PC-9 (cell line): ENCODE results near the gene C6orf141. TPM values are rescaled to one million over a fixed set of nuclear protein-coding genes. Genes with fewer than 3 reads are reported as not detected.
A peak's percentile ranks its signal among the peaks of the same experiment; 100 is the strongest.

Experiments used
- BruUV-seq: library from RNA; stranded (reverse); fragments of 400-500 nt; replicated peaks from 2 replicates; lab custom pipeline; 2021; lab: Mats Ljungman, UMichigan
- CTCF ChIA-PET: fragments of 300-600 bp; sonication (Branson Sonifier 250); formaldehyde crosslinking; loops from one replicate; lab custom pipeline; 2022; ENCODE audit warnings: antibody characterized with exemption; lab: Charles Lee
- POLR2A ChIA-PET: fragments of 300-600 bp; sonication (Branson Sonifier 250); formaldehyde crosslinking; loops from one replicate; lab custom pipeline; 2022; ENCODE audit warnings: antibody characterized with exemption; ENCODE audit not compliant: unreplicated experiment; lab: Charles Lee
- DNase-seq, 2 experiments: peaks; one replicate each; pipeline versions ENCODE4 v3.0.0 to v3.0.0-alpha.2; 2015 to 2022; ENCODE audit warnings: mixed read lengths in 1 of 2
- H2AFZ ChIP-seq: fragments of 200-600 bp; sonication (generic); 2 replicates; pipeline ENCODE4 v1.8.1; 2017; ENCODE audit warnings: antibody characterized with exemption
- H3F3A ChIP-seq: fragments of 200-600 bp; sonication (generic); 2 replicates; pipeline ENCODE4 v1.8.1; 2017; ENCODE audit warnings: antibody characterized with exemption, mild to moderate bottlenecking, low read depth; ENCODE audit not compliant: insufficient read depth
- H3K27ac ChIP-seq: fragments of 200-600 bp; sonication (generic); 2 replicates; pipeline ENCODE4 v1.6.1; 2016; ENCODE audit warnings: mixed run types
- H3K27me3 ChIP-seq: fragments of 200-600 bp; sonication (generic); 2 replicates; pipeline ENCODE4 v1.6.1; 2016; ENCODE audit warnings: low read depth, mixed run types; ENCODE audit not compliant: insufficient read depth
- H3K36me3 ChIP-seq: fragments of 200-600 bp; sonication (generic); 2 replicates; pipeline ENCODE4 v1.6.1; 2016; ENCODE audit warnings: low read depth, mixed run types
- H3K4me1 ChIP-seq: fragments of 200-600 bp; sonication (generic); replicated peaks from 2 replicates; pipeline ENCODE4 v1.6.1; 2016; ENCODE audit warnings: mixed run types; ENCODE audit not compliant: insufficient read depth
- H3K4me2 ChIP-seq: fragments of 200-600 bp; sonication (generic); 2 replicates; pipeline ENCODE4 v1.6.1; 2017; ENCODE audit warnings: mixed run types
- H3K4me3 ChIP-seq: fragments of 200-600 bp; sonication (generic); 2 replicates; pipeline ENCODE4 v1.6.1; 2016; ENCODE audit warnings: mixed run types
- H3K79me2 ChIP-seq: fragments of 200-600 bp; sonication (generic); 2 replicates; pipeline ENCODE4 v1.6.1; 2017; ENCODE audit warnings: low read depth, mixed run types
- H3K9me2 ChIP-seq: fragments of 200-600 bp; sonication (generic); 2 replicates; pipeline ENCODE4 v1.8.1; 2017; ENCODE audit warnings: mild to moderate bottlenecking; ENCODE audit not compliant: insufficient read depth
- H3K9me3 ChIP-seq: fragments of 200-600 bp; sonication (generic); 2 replicates; pipeline ENCODE4 v1.8.1; 2016; ENCODE audit warnings: low read depth; ENCODE audit not compliant: insufficient read depth
- H4K20me1 ChIP-seq: fragments of 200-600 bp; sonication (generic); 2 replicates; pipeline ENCODE4 v1.8.1; 2017; ENCODE audit not compliant: insufficient read depth
- CTCF ChIP-seq: fragments of 200-600 bp; sonication (generic); conservative IDR thresholded peaks from 2 replicates; pipeline ENCODE4 v1.6.1; 2017; ENCODE audit warnings: mixed run types, antibody characterized with exemption, mild to moderate bottlenecking, moderate library complexity
- EZH2 ChIP-seq: fragments of 200-600 bp; sonication (generic); IDR thresholded peaks from 2 replicates; pipeline ENCODE4 v1.8.0; 2017; ENCODE audit warnings: antibody characterized with exemption, low read depth
- intact Hi-C: fragments of 100-400 bp; cut with micrococcal nuclease; formaldehyde crosslinking; loops from one replicate; pipeline ENCODE4 v1.10.0; 2022; ENCODE audit not compliant: unreplicated experiment
- total RNA-seq: library from RNA; stranded (reverse); gene quantifications from 2 replicates; pipeline ENCODE4 v1.2.3, GENCODE V29; 2021

Gene C6orf141
- total RNA-seq, 1 experiment from 2014 or later = 21.9 TPM

GRCh38 chr6:49531774-49532569 is 18.5 kb upstream of the C6orf141 start:
- CTCF ChIA-PET = interaction anchor here (0.6 to 1.6 kb wide), 10 partner anchors 18 to 1744 kb away, joined by 3 to 13 read pairs (median 4); no protein-coding TSS in a partner anchor
- Histone ChIP-seq H3F3A (no peaks in the 10 kb centered on the region), H3K27ac (no peak overlapping the region), H4K20me1 (no peaks in the 10 kb centered on the region), H2AFZ (peak overlapping the region; percentile 77), H3K4me3 (peak overlapping the region; percentile 30; the same call in 1 of the 2 replicates), H3K36me3 (no peaks in the 10 kb centered on the region), H3K9me2 (no peaks in the 10 kb centered on the region), H3K79me2 (no peaks in the 10 kb centered on the region), H3K27me3 (no peaks in the 10 kb centered on the region), H3K9me3 (no peaks in the 10 kb centered on the region), H3K4me2 (peak overlapping the region; percentile 58), H3K4me1 (0 out of 2 replicates have a peak, but pooled peaks cover 5% of the 10 kb centered on the region)
- BruUV-seq = no TSS peak
- TF ChIP-seq EZH2 (no peak), CTCF (peak; percentile 84)
- DNase-seq = peak in 1 of 2 experiments; percentile 79
- POLR2A ChIA-PET = interaction anchor here (0.6 kb wide), 1 partner anchor 250 kb away, joined by 3 read pairs; no protein-coding TSS in a partner anchor
- intact Hi-C loops = loop anchor here (1.0 to 5.0 kb wide), 3 partner anchors 75 to 317 kb away; no protein-coding TSS in a partner anchor

GRCh38 chr6:49535795-49536194 is 14.7 kb upstream of the C6orf141 start:
- Histone ChIP-seq H3K79me2 (no peaks in the 10 kb centered on the region), H3F3A (peaks cover 7% of the 10 kb centered on the region), H3K27ac (no peak overlapping the region), H3K4me1 (peaks cover 13% of the 10 kb centered on the region), H3K36me3 (no peaks in the 10 kb centered on the region), H3K9me2 (no peaks in the 10 kb centered on the region), H2AFZ (no peak overlapping the region), H3K4me2 (no peak overlapping the region), H3K4me3 (no peak overlapping the region), H4K20me1 (no peaks in the 10 kb centered on the region), H3K9me3 (peaks cover 3% of the 10 kb centered on the region; the same call in 1 of the 2 replicates), H3K27me3 (no peaks in the 10 kb centered on the region)
- intact Hi-C loops = no loop called here
- BruUV-seq = no TSS peak
- DNase-seq = no peak
- ChIA-PET POLR2A (interaction anchor here (0.6 kb wide), 1 partner anchor 181 kb away, joined by 3 read pairs; no protein-coding TSS in a partner anchor), CTCF (interaction anchor here (0.6 kb wide), 1 partner anchor 1746 kb away, joined by 4 read pairs; no protein-coding TSS in a partner anchor)
- TF ChIP-seq CTCF (no peak), EZH2 (no peak)

GRCh38 chr6:49539102-49539501 is 11.4 kb upstream of the C6orf141 start:
- peaks cover 25% of the 10 kb centered on the region for H3K4me1 ChIP-seq
- ChIA-PET CTCF (no interaction called here), POLR2A (no interaction called here)
- no peak overlapping the region for H2AFZ ChIP-seq
- no peak overlapping the region for H3K4me2 ChIP-seq
- no peaks in the 10 kb centered on the region for H3K36me3 ChIP-seq
- no peaks in the 10 kb centered on the region for H3K9me2 ChIP-seq
- DNase-seq = no peak
- H3K27ac ChIP-seq = no peak overlapping the region
- peaks cover 5% of the 10 kb centered on the region; the same call in 1 of the 2 replicates for H3K9me3 ChIP-seq
- intact Hi-C loops = no loop called here
- H3K4me3 ChIP-seq = no peak overlapping the region
- no peaks in the 10 kb centered on the region for H4K20me1 ChIP-seq
- TF ChIP-seq CTCF (no peak), EZH2 (no peak)
- peaks cover 24% of the 10 kb centered on the region for H3F3A ChIP-seq
- H3K27me3 ChIP-seq = no peaks in the 10 kb centered on the region
- H3K79me2 ChIP-seq = no peaks in the 10 kb centered on the region
- BruUV-seq = no TSS peak
